Activated CD4-positive, alpha-beta T cell treated with anti-CD3 and anti-CD28 coated beads, Interleukin-10, Interleukin-2, amounts not matched to agents 100 ng/mL and 50 ng/mL, durations not matched to agents 16 hours and 8 hours (primary cell): ENCODE measurements around the gene APOH.

Experiments
- DNase-seq: peaks from one replicate; pipeline ENCODE4 v3.0.0-alpha.2; 2020

The APOH gene

DNA sequence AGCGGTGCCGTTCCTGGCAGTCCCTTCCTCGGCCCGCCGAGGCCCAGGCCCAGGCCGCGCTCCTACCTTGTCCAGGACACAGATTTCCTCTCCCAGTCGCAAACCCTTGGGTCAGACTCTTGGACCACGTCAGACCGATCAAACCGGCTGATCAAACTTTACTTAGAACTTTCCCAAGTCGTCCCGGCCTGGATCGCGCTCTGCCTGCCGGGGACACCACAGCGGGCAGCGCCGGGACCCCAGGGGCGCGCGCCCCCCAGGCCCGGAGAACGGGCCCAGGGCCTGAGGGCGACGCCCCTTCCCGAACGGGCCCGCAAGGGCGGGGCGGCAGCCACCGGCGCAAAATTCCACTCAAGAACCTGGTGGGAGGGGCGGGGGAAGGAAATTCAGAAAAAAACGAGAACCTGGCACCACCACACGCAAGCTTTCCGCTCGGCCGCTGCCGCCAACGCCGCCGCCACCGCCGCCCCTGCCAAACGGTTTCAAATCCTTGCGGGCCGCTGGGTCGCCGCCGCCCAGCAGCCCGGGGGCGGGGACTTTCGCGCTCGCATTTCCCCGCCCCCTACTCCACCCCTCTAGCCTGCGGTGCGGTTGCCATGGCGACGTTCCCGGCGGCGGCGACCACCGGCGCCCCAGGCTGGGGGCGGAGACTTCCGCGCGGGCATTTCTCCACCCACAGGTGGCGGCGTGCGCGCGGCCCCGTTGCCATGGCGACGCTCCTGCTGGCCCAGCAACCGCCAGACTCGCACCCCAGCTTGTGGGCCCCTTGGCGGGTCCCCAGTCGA, 37.4 kb downstream of the APOH start, which contains the start of gene CEP112:
Gene CEP112, minus strand, starts transcription at position 541 of the 785 bp plus-strand sequence.
- DNase-seq, result peak; percentile 94

GRCh38 chr17:66190738-66191592, 38.2 kb downstream of the APOH start:
- DNase-seq, result no peak

GRCh38 chr17:66187718-66188117, 41.5 kb downstream of the APOH start:
- DNase-seq, result no peak

DNA sequence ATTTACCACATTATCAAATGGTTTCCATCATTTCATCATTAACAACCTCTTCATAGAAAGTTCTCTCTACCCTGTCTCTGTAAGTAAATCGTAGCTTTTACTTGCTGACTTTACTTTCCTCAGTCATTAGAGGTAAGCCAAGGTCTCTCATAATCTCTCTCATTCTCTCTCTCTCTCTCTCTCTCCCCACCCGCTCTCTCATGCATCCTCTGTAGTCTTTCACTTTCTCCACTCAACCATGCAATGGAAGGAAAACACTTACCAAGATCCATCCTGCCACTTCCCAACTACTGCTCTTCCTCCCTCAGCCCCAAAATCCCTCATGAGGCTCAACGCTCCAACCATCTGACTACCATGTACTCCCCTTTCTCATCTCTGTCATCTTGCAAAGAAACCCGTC, 43.4 kb downstream of the APOH start:
- no peak for DNase-seq

DNA sequence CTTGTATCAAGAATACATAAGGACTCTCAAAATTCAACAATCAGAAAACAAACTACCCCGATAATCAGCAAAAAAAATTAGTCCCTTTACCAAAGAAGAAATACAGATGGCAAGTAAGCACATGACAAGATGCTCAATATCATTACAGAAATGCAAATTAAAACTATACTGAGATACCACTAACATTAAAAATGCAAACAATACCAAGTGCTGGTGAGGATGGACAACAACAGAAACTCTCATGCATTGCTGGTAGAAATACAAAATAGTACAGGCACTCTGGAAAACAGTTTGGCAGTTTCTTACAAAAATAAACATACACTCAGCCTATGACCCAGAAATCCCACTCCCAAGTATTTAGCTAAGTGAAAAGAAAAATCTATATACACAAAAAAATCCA, 44.8 kb downstream of the APOH start:
- DNase-seq, result no peak

GRCh38 chr17:66183529-66183928, 45.7 kb downstream of the APOH start:
- DNase-seq, result no peak

- DNase-seq, result no peak
Observed at GRCh38 chr17:66178642-66179041, 50.6 kb downstream of the APOH start.

DNA sequence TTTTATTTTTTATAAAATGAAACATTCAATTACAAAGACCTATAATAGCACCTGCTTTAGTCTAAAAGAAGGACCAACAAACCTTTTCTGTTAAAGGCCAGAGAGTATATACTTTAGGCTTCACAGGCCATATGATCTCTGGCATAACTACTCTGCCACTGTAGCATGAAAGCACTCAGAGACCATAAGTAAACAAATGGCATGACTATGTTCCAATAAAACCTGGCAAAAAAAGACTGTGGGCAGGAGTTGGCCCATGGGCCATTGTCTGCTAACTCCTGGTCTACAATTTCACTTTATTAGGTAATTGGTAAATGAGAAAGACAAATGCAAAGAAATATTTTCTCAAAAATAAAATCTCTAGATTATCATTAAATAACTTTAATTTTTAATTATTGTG, 52.2 kb downstream of the APOH start:
- DNase-seq, result no peak

GRCh38 chr17:66175892-66176291, 53.3 kb downstream of the APOH start:
- DNase-seq, result no peak

DNA sequence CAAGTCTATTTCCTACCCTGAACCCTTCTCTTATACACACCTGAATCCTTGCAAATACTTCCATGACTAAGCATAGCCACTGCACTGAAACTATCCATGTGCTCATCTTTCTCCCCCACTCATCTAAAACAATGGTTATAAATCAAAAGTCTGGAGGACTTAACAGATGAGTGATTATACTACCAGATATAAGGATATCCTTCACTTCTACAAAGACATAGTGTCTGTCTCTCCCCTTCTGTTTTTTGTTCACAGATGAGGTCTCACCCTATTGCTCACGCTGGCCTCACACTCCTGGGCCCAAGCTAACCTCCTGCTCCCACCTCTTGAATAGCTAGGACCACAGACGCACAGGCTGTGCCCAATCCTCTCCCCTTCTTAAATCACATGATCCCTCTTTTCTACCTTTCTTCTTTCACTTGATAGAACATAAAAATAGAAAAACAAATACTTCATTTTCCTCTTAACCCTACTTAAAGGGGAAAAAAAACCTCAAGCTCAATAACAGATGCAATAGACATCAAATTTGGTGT, 56.5 kb downstream of the APOH start:
- no peak for DNase-seq

DNA sequence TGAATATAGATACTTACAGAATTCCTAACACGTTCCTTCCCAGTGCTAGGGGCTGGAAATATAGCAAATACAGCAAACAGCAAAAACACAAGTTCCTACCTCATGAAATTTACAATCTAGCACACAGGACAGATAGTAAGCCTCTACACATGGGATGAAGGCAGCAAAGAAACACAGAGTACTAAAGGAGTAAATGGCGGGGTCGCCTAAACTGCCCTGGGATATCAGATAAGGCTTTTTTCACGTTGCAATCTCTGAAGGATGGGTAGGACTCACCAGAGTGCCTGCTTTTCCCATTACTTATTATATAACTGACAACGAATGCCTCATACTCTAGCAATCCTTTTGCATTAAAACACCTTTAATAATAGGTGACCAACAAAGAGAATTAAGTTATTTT, 57.1 kb downstream of the APOH start:
- DNase-seq, result no peak

DNA sequence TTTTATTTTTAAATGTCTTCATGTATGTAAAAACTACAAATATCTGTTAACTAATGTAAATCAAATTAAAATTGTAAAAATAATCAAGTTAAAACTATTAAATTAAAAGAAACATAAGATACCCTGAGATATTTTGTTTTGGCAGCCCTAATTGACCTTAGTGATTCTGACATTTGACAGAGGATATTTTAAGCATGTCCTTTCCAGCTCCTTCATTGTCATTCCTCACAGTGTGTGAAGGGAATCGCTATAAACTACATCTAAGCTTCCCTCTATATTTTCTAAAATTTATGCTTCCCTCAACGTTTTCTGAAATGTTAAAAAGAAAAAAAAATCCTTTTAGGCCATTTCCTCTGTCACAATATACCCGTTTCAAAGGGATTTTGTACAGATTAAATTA, 57.5 kb downstream of the APOH start:
- no peak for DNase-seq

DNA sequence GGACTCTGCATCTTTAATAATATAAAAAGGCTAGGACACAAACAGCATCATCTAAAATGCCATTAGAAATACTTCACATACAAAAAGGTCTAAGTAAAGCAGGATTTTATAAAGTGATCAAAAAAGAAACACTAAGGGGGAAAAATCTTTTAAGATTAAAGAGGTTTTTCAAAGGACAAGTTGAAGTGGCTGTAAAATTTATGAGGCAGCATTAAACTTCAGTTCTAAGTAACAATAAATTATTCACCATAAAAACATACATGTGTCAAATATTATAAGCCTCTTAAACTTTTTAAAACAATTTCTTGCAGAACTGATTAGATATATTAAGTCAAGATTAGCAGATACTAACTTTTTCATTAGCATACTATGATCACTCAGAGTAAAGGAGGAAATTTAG, 58.0 kb downstream of the APOH start:
- no peak for DNase-seq

GRCh38 chr17:66169839-66170238, 59.4 kb downstream of the APOH start:
- DNase-seq, result no peak

GRCh38 chr17:66167189-66167815, 61.9 kb downstream of the APOH start:
- no peak for DNase-seq

GRCh38 chr17:66165537-66166123, 63.6 kb downstream of the APOH start:
- DNase-seq, result peak; percentile 42
